Esophagus squamous epithelium (tissue), 4 donors: ENCODE results near the gene CHMP1B.

Experiments used
- POLR2A ChIP-seq, 4 donors: fragments of 450-650 bp; IDR thresholded peaks; one replicate each; pipeline ENCODE4 v1.6.1; 2017; ENCODE audit warnings: antibody characterized with exemption in 4 of 4, mild to moderate bottlenecking in 4 of 4, moderate library complexity in 3 of 4
- TF ChIP-seq, protein P1 (sequence below), 6 experiments: fragments of 450-650 bp in 4 of 6; fragments of 200-600 bp in 2 of 6; sonication (generic) in 2 of 6; IDR thresholded peaks; one replicate each; pipeline ENCODE4 v1.5.1; 2016 to 2019; ENCODE audit warnings: antibody characterized with exemption in 6 of 6, mild to moderate bottlenecking in 4 of 6, moderate library complexity in 4 of 6

DNA sequence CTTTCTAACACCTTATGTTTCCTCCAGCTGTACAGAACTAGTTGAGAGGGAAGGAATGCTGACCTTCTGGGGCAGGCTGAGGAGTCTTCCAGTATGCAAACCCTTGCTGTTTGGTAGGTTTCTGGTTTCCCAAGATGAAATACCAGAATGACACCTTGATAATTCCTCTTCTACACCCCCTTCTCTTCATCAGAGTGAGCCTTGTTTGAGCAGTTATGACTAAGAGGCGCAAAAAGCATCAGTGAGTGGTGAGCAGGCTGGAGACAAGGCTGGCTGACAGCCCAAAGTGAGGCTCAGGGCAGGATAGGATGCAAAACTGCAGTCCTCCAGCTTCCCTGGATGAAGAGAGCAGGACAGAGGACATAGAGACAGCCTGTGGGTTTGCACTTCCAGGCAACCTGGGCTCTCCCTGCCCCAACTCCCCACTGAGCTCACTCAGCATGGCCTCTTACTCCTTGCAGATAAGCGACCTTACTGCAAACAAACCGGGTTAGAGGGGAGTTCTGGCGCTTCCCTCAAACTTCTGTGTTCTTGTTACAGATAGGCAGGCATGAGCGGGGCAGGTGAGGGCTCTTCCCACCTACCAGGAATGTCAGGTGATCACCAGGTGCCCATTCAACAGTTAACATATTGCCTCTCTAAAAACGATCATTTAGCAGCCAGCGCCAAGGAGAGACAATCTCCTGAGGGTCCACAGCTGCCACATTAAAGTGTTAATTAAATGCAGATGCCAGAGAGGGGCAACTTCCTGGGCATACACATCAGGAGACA lies 51.5 kb downstream of the CHMP1B start:
- TF ChIP-seq POLR2A (IDR thresholded peaks at IDR 0.05) = no peak
- TF ChIP-seq, protein P1, sequence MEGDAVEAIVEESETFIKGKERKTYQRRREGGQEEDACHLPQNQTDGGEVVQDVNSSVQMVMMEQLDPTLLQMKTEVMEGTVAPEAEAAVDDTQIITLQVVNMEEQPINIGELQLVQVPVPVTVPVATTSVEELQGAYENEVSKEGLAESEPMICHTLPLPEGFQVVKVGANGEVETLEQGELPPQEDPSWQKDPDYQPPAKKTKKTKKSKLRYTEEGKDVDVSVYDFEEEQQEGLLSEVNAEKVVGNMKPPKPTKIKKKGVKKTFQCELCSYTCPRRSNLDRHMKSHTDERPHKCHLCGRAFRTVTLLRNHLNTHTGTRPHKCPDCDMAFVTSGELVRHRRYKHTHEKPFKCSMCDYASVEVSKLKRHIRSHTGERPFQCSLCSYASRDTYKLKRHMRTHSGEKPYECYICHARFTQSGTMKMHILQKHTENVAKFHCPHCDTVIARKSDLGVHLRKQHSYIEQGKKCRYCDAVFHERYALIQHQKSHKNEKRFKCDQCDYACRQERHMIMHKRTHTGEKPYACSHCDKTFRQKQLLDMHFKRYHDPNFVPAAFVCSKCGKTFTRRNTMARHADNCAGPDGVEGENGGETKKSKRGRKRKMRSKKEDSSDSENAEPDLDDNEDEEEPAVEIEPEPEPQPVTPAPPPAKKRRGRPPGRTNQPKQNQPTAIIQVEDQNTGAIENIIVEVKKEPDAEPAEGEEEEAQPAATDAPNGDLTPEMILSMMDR (IDR thresholded peaks at IDR 0.05) = no peak
